MM.1S (cell line): ENCODE data around the gene TRIM69.
A peak's percentile ranks its signal among the peaks of the same experiment; 100 is the strongest.
"Not testable (repeated sequence)": the region's sequence is repeated elsewhere in the genome, so short reads cannot be mapped to it uniquely, and the experiment has no call there.

Experiments used
- DNase-seq: peaks from one replicate; pipeline ENCODE4 v3.0.0-alpha.2; 2015
- H2AFZ ChIP-seq: fragments of 300-600 bp; sonication (generic); 2 replicates; pipeline ENCODE4 v1.6.0; 2016; ENCODE audit warnings: antibody characterized with exemption, low read length
- H3F3A ChIP-seq: fragments of 300-600 bp; sonication (generic); 2 replicates; pipeline ENCODE4 v1.6.1; 2016; ENCODE audit warnings: mild to moderate bottlenecking, antibody characterized with exemption, low read length, moderate library complexity, mixed read lengths; ENCODE audit not compliant: insufficient read depth
- H3K27ac ChIP-seq: fragments of 300-600 bp; sonication (generic); 2 replicates; pipeline ENCODE4 v1.5.1; 2016; ENCODE audit warnings: mild to moderate bottlenecking, low read length
- H3K27me3 ChIP-seq: fragments of 300-600 bp; sonication (generic); replicated peaks from 2 replicates; pipeline ENCODE4 v1.6.0; 2016; ENCODE audit warnings: low read length; ENCODE audit not compliant: insufficient read depth
- H3K36me3 ChIP-seq: fragments of 300-600 bp; sonication (generic); replicated peaks from 2 replicates; pipeline ENCODE4 v1.6.1; 2016; ENCODE audit warnings: mild to moderate bottlenecking, low read length, mixed read lengths; ENCODE audit not compliant: insufficient read depth
- H3K4me1 ChIP-seq: fragments of 300-600 bp; sonication (generic); 2 replicates; pipeline ENCODE4 v1.6.1; 2016; ENCODE audit warnings: low read length, mixed read lengths
- H3K4me2 ChIP-seq: fragments of 300-600 bp; sonication (generic); 2 replicates; pipeline ENCODE4 v1.6.0; 2016; ENCODE audit warnings: low read depth, low read length
- H3K4me3 ChIP-seq: fragments of 300-600 bp; sonication (generic); 2 replicates; pipeline ENCODE4 v1.5.1; 2016; ENCODE audit warnings: low read length, mixed read lengths
- H3K79me2 ChIP-seq: fragments of 300-600 bp; sonication (generic); 2 replicates; pipeline ENCODE4 v1.6.1; 2016; ENCODE audit warnings: mixed run types, low read length, mixed read lengths
- H3K9ac ChIP-seq: fragments of 300-600 bp; sonication (generic); 2 replicates; pipeline ENCODE4 v1.6.1; 2016; ENCODE audit warnings: low read length, mixed read lengths
- H3K9me2 ChIP-seq: fragments of 300-600 bp; sonication (generic); replicated peaks from 2 replicates; pipeline ENCODE4 v1.6.1; 2016; ENCODE audit warnings: mild to moderate bottlenecking, low read length, mixed read lengths; ENCODE audit not compliant: insufficient read depth
- H3K9me3 ChIP-seq: fragments of 300-600 bp; sonication (generic); replicated peaks from 2 replicates; pipeline ENCODE4 v1.6.1; 2016; ENCODE audit warnings: mild to moderate bottlenecking, low read length, mixed read lengths; ENCODE audit not compliant: insufficient read depth
- H4K20me1 ChIP-seq: fragments of 300-600 bp; sonication (generic); 2 replicates; pipeline ENCODE4 v1.6.1; 2016; ENCODE audit warnings: mild to moderate bottlenecking, low read length, moderate library complexity, mixed read lengths; ENCODE audit not compliant: insufficient read depth
- CTCF ChIP-seq: fragments of 300-600 bp; sonication (generic); IDR thresholded peaks from 2 replicates; pipeline ENCODE4 v1.5.1; 2016; ENCODE audit warnings: antibody characterized with exemption, low read length, mixed read lengths
- EZH2 ChIP-seq: fragments of 300-600 bp; sonication (generic); optimal IDR thresholded peaks from 2 replicates; pipeline ENCODE3; 2017; ENCODE audit warnings: low read depth, mild to moderate bottlenecking, antibody characterized with exemption, low read length, mixed read lengths
- EZH2phosphoT487 ChIP-seq: fragments of 300-600 bp; sonication (generic); IDR thresholded peaks from 2 replicates; pipeline ENCODE4 v1.6.1; 2018; ENCODE audit warnings: antibody characterized with exemption, low read length

TRIM69 gene

GRCh38 chr15:44726568-44727484, 9.5 kb upstream of the TRIM69 start:
- Histone ChIP-seq H3K27ac (peak overlapping the region; percentile 94), H3F3A (peaks cover 49% of the 10 kb centered on the region), H3K27me3 (no peaks in the 10 kb centered on the region), H3K9ac (peak overlapping the region; percentile 54; the same call in 1 of the 2 replicates), H2AFZ (peak overlapping the region; percentile 67), H4K20me1 (no peaks in the 10 kb centered on the region), H3K36me3 (peaks cover under 1% of the 10 kb centered on the region; the same call in 1 of the 2 replicates), H3K4me1 (peaks cover 45% of the 10 kb centered on the region), H3K9me2 (no peaks in the 10 kb centered on the region), H3K9me3 (no peaks in the 10 kb centered on the region), H3K4me2 (peak overlapping the region; percentile 73), H3K79me2 (peaks cover 23% of the 10 kb centered on the region), H3K4me3 (peak overlapping the region; percentile 24; the same call in 1 of the 2 replicates)
- DNase-seq: peak; percentile 95
- no peak for TF ChIP-seq EZH2phosphoT487
- TF ChIP-seq EZH2: no peak
- peak; percentile 72 for TF ChIP-seq CTCF

GRCh38 chr15:44727485-44728231, 8.7 kb upstream of the TRIM69 start:
- peak overlapping the region; percentile 94 for H3K27ac ChIP-seq
- no peaks in the 10 kb centered on the region for H4K20me1 ChIP-seq
- peaks cover 4% of the 10 kb centered on the region; the same call in 1 of the 2 replicates for H3K36me3 ChIP-seq
- H2AFZ ChIP-seq: 0 out of 2 replicates have a peak overlapping the region, but pooled peaks have one; percentile 3
- no peaks in the 10 kb centered on the region for H3K9me3 ChIP-seq
- no peaks in the 10 kb centered on the region for H3K9me2 ChIP-seq
- peaks cover 49% of the 10 kb centered on the region for H3F3A ChIP-seq
- no peak for DNase-seq
- peaks cover 30% of the 10 kb centered on the region for H3K79me2 ChIP-seq
- H3K4me1 ChIP-seq: peaks cover 38% of the 10 kb centered on the region
- no peak overlapping the region for H3K4me3 ChIP-seq
- no peak overlapping the region; the same call in 1 of the 2 replicates for H3K9ac ChIP-seq
- no peak for TF ChIP-seq EZH2phosphoT487
- TF ChIP-seq CTCF: no peak
- TF ChIP-seq EZH2: no peak
- H3K27me3 ChIP-seq: no peaks in the 10 kb centered on the region
- H3K4me2 ChIP-seq: peak overlapping the region; percentile 38; the same call in 1 of the 2 replicates

GRCh38 chr15:44728232-44728575, 8.1 kb upstream of the TRIM69 start:
- Histone ChIP-seq H3K27ac (peak overlapping the region; percentile 94; the same call in 1 of the 2 replicates), H3K4me3 (peak overlapping the region; percentile 18; the same call in 1 of the 2 replicates), H3K4me1 (peaks cover 38% of the 10 kb centered on the region), H3F3A (peaks cover 49% of the 10 kb centered on the region), H3K4me2 (peak overlapping the region; percentile 16; the same call in 1 of the 2 replicates), H3K9ac (peak overlapping the region; percentile 34; the same call in 1 of the 2 replicates), H3K79me2 (peaks cover 30% of the 10 kb centered on the region)
- not testable (repeated sequence) for H4K20me1 ChIP-seq, H3K9me3 ChIP-seq, H3K9me2 ChIP-seq, DNase-seq, H3K27me3 ChIP-seq, H2AFZ ChIP-seq, H3K36me3 ChIP-seq
